Stimulated activated CD4-positive, alpha-beta T cell treated with anti-CD3 and anti-CD28 coated beads, Interleukin-1b, Interleukin-23, amount 100 ng/mL, for 48 hours (primary cell): ENCODE results near the gene LRRC27.

Source experiments
- DNase-seq: peaks from one replicate; pipeline ENCODE4 v3.0.0-alpha.2; 2020

LRRC27 gene

DNA sequence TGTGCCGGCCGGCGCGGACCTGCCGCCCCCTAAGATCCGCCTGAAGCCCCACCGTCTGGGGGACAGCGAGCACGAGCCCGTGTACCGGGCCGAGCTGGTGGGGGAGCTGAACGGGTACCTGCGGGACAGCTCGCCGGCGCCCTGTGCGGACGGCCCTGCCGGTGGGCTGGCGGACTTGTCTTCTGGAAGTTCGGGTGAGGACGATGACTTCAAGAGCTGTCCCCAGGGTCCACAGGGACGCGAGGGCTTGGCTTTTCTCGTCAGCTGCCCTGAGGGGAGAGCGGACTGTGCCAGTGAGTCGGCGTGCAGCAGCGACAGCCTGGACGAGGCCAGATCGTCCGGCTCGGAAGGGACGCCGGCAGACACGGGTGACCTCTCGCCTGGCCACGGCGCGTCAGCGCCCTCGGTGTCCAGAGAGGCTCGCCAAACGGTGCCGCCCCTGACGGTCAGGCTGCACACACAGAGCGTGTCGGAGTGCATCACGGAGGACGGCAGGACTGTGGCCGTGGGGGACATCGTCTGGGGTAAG, 73.5 kb downstream of the LRRC27 start:
- DNase-seq = no peak

- no peak for DNase-seq
These were observed 74.2 kb downstream of the LRRC27 start for GRCh38 chr10:132406181-132406580.

DNA sequence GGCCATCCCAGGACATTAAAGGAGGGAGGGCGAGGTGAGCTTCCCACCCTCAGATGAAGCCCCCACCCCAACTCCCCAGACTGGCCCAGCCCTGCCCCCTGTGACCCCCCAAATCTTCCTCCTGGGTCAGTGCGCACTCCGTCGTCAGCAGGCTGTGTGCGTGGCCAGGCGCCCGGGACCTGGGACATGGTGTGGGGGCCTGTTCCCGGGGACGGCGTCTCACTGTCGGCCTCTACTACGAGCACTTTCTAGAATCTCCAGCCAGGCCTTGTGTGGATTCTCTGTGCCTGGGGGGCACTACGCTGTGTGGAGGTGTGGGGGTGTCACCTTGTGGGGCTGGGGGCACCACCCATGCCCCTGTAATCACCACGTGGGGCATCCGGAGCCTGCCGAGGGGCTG, 74.8 kb downstream of the LRRC27 start:
- DNase-seq = no peak

DNA sequence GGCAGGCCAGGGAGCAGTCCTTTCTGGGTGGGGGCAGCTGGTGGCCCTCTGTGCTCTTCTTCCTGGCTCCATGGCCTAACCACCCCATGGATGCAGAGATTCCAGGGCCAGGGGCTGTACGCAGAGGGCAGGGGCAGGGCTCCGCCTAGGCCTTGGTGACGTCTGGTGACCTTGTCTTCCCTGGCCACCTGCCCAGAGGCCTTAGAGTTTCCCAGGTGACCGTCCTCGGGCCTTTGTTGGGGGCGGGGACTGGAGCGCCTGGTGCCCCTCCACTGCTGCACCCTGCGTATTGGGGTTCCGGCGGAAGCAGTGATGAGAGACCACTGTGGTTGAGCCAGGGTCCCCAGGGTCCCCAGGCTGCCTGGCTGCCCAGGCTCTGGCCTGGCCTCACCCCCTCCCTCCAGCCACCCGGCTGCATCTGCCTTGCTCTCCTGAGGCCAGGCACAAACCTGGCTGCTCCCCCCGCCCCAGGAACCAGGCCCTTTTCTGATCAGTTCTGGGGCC, 75.3 kb downstream of the LRRC27 start:
- no peak for DNase-seq

DNA sequence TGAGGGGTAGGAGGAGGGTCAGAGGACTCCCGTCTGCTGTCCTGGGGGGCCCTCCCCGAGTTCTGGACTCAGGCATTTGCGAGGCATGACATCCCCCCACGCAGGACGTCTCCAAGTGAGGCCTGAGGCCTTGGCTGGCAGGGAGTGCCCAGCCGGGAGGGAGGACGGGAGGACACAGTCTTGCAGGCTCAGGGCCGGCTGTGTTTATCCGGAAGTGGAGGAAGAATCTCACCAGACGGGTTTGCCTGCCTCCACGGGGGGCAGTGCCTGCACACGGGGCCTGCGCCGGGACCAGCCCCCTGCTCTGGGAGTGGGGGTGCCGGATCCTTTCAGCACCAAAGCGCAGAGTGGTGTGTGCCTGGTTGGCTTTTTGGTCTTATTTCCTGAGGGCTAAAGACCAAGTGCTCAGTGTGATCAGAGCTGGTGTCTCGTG, 75.9 kb downstream of the LRRC27 start:
- DNase-seq = no peak

DNA sequence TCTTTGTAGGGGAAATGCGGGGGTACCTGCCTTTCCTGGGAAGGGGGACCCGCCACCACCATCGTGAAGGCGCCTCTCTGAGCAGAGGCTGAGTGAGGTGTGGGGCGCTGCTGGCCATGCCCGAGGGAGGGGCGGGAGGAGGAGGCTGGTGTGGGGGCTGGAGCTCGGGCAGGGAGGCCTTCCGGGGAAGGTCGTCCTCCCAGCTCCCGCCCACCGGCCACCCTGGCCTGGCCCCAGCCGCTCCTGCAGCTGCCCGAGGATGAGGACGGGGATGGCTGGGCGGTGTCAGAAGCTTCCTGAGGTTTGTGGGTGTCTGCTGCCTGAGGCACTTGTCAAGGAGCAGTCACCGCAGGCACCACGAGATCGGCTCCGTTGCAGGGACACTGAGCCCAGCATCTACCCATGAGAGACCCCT, 76.4 kb downstream of the LRRC27 start:
- no peak for DNase-seq

- DNase-seq = no peak
These were observed 77.1 kb downstream of the LRRC27 start for GRCh38 chr10:132408823-132409666.

- DNase-seq = no peak
These were observed 77.7 kb downstream of the LRRC27 start for GRCh38 chr10:132409667-132410028.

- DNase-seq = no peak
These were observed 78.2 kb downstream of the LRRC27 start for GRCh38 chr10:132410056-132410778.

GRCh38 chr10:132410779-132411532, 79.0 kb downstream of the LRRC27 start:
- no peak for DNase-seq

DNA sequence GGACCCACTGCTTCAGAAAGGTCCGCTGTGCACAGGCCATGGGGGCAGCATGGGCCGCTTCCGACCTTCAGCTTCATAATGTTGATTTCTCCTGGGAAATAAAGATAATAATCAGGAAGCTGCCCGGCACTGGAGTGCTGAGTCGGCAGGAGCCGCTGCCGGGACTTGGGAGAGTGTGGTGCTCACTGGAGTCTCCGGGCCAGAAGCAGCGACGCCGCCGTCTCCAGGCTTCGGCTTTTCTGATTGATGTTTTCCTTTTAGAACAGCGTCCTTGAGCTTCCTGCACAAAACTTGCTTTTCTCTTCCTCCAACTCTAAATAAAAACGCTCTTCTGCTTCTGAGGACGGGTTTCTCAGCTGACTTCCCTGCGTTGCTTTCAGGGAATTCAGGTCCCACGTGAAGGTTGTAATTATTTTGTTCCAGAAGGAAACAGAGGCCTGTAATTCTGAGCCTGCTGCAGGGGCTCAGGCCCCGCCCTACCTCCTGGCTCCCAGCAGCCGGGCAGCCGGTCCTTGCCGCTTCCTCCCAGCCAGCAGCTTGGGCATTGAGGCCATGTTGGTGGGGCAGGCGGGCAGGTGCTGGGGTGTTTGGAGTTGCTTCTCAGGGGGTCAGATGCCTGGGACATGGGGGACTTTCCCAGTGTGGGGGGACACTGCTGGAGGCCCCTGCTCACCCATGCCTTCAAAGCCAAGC, 79.7 kb downstream of the LRRC27 start:
- DNase-seq = no peak

- no peak for DNase-seq
These were observed 80.6 kb downstream of the LRRC27 start for GRCh38 chr10:132412316-132413192.

- DNase-seq = no peak
These were observed 81.5 kb downstream of the LRRC27 start for GRCh38 chr10:132413226-132414205.

GRCh38 chr10:132414402-132415016, 82.5 kb downstream of the LRRC27 start:
- no peak for DNase-seq

DNA sequence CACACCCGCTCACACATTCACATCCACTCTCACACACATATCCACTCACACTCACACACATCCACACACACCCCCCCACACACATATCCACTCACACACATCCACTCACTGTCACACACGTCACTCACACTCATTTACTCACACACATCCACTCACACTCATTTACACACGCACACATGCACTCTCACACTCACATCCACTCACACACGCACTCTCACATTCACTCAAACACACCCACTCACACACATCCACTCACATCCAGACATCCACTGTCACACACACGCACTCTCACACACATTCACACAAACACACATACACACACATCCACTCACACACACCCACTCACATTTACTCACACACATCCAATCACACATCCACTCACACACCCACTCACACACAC, 83.3 kb downstream of the LRRC27 start:
- DNase-seq = no peak

GRCh38 chr10:132415956-132416355, 84.0 kb downstream of the LRRC27 start:
- no peak for DNase-seq

DNA sequence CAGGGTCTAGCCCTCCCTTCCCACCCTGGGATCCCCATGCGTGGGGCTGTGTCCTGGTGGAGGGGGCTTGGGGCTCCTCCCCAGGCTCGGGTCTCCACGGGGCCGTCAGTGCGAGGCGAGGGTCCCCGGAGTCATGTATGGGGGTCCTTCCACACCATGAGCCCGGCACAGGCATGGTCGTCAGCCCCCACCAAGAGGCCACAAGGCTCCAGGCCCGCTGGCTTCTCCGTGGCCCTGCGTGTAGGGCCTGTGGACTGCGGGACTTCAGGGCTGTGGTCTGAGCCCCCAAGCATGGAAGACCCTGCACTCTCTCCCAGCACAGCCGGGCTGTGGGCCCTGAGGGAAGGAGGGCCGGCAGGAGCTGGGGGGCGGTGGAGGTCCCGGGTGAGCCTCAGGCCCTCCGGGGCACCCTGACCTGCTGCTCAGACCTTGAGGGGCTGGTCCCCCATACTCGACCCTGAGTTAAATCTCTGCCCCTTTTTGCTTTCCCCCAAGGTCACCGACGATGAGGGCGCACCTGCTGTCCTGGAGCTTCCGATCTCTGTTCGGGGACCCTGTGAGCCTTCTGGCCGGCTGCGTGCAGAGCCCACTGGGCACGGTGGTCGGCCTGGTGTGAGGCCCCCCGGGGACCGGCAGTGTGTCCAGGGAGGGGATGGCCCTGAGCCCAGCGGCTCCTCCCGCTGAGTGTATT, 84.7 kb downstream of the LRRC27 start:
- no peak for DNase-seq

DNA sequence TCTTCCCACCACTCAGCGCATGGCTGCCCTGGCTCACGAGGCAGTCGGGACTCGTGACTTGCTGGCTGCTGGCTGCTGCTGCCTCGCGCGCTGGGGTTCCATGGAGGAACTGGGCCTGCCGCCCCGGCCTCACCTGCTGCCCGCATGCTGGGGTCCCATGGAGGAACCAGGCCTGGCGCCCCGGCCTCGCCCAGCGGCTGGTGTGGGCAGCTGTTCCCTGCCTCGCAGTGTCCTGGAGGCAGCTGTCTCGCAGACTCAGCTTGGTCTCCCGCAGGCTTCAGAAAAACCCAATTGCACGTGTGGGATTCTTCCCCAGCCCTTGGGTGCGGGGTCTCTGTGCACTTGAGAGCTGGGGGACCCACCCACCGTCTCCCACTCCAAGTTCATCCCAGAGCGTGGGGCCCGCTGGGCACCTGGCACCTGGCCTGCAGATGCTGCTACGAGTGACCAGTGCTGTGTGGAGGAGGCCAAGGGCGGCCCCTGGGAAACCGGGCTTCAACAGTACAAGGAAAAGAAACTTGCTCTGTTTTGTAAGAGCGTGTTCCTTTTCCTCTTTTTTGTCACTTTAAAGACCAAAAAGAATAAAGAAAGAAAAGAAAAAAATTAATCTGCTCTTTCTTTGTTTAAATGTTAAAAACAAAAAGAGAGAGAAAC, 85.4 kb downstream of the LRRC27 start:
- DNase-seq = no peak
